HCT116 (cell line): Measurements from ENCODE around the gene DLEU7. TPM values are rescaled to one million over a fixed set of nuclear protein-coding genes. Genes with fewer than 3 reads are reported as not detected.

Experiments used
- ATAC-seq: fragments of 200-7000 bp; cut with Tn5 transposase; 2 replicates; pipeline ENCODE4 v1.9.1; 2020; ENCODE audit warnings: mild to moderate bottlenecking, moderate library complexity
- BruUV-seq: library from RNA; stranded (reverse); fragments of 400-500 nt; replicated peaks from 2 replicates; lab custom pipeline; 2021; lab: Mats Ljungman, UMichigan
- CTCF ChIA-PET: fragments of 300-600 bp; sonication (Branson Sonifier 250); formaldehyde crosslinking; loops from one replicate; lab custom pipeline; 2021; ENCODE audit warnings: antibody characterized with exemption; lab: Charles Lee
- POLR2A ChIA-PET: fragments of 300-600, 350-600 bp; sonication (Branson Sonifier 250); formaldehyde crosslinking; loops from one replicate; lab custom pipeline; 2021; ENCODE audit warnings: antibody characterized with exemption; lab: Charles Lee
- RAD21 ChIA-PET, 2 experiments: fragments of 300-600 bp; sonication (Branson Sonifier 250); formaldehyde crosslinking; loops; one replicate each; lab custom pipeline; 2023; ENCODE audit warnings: low total read pairs in 2 of 2; ENCODE audit not compliant: uncharacterized antibody in 2 of 2, unreplicated experiment in 2 of 2, low non-redundant PET in 1 of 2; lab: Charles Lee
- DNase-seq: peaks from one replicate; pipeline ENCODE4 v3.0.0-alpha.2; 2010; ENCODE audit warnings: low read depth, low spot score
- H2AFZ ChIP-seq: fragments of 200-600 bp; shearing (Covaris generic), sonication (generic); 2 replicates; pipeline ENCODE4 v1.6.1; 2017; ENCODE audit warnings: low read depth, mixed run types, mixed read lengths, antibody characterized with exemption, low read length; ENCODE audit not compliant: poor library complexity, severe bottlenecking
- H3K27ac ChIP-seq: 2 replicates; pipeline ENCODE4 v1.5.1; 2012; ENCODE audit warnings: low read depth, low read length
- H3K27me3 ChIP-seq: fragments of 200-600 bp; sonication (generic); 2 replicates; pipeline ENCODE4 v1.6.1; 2016; ENCODE audit warnings: mixed run types, low read length, mixed read lengths; ENCODE audit not compliant: insufficient read depth
- H3K36me3 ChIP-seq, 2 experiments: fragments of 200-500 bp in 1 of 2; fragments of 200-600 bp in 1 of 2; sonication (Bioruptor generic) in 1 of 2; sonication (generic) in 1 of 2; 2 replicates each; pipeline versions ENCODE4 v1.5.1 to v1.6.1; 2014 to 2016; ENCODE audit warnings: low read length in 2 of 2, inconsistent platforms in 1 of 2, mixed read lengths in 1 of 2, mixed run types in 1 of 2; ENCODE audit not compliant: insufficient read depth in 2 of 2, control insufficient read depth in 1 of 2
- H3K4me1 ChIP-seq, 2 experiments: fragments of 200-600 bp in 1 of 2; sonication (generic) in 1 of 2; 2 replicates each; pipeline versions ENCODE4 v1.5.1 to v1.6.1; 2012 to 2017; ENCODE audit warnings: low read length in 2 of 2, inconsistent platforms in 1 of 2, mild to moderate bottlenecking in 1 of 2, mixed read lengths in 1 of 2, mixed run types in 1 of 2, moderate library complexity in 1 of 2; ENCODE audit not compliant: insufficient read depth in 2 of 2, control insufficient read depth in 1 of 2
- H3K4me2 ChIP-seq: fragments of 200-600 bp; sonication (generic); 2 replicates; pipeline ENCODE4 v1.6.1; 2017; ENCODE audit warnings: mixed run types, low read length, mixed read lengths
- H3K4me3 ChIP-seq, 2 experiments: fragments of 200-600 bp in 1 of 2; sonication (generic) in 1 of 2; replicated peaks in 1 of 2; 2 replicates each; pipeline ENCODE4 v1.5.1; 2011 to 2016; ENCODE audit warnings: low read length in 2 of 2, control low read depth in 1 of 2, low read depth in 1 of 2, mild to moderate bottlenecking in 1 of 2, mixed read lengths in 1 of 2, mixed run types in 1 of 2
- H3K79me2 ChIP-seq: fragments of 200-600 bp; sonication (generic); 2 replicates; pipeline ENCODE4 v1.6.1; 2017; ENCODE audit warnings: mild to moderate bottlenecking, mixed run types, low read length, moderate library complexity, mixed read lengths; ENCODE audit not compliant: insufficient read depth
- H3K9ac ChIP-seq: fragments of 200-600 bp; sonication (generic); 2 replicates; pipeline ENCODE4 v1.6.1; 2016; ENCODE audit warnings: low read length, mixed read lengths
- H3K9me2 ChIP-seq: fragments of 200-600 bp; sonication (generic), shearing (Covaris generic); 2 replicates; pipeline ENCODE4 v1.6.1; 2017; ENCODE audit warnings: mixed run types, mild to moderate bottlenecking, moderate library complexity; ENCODE audit not compliant: insufficient read depth
- H3K9me3 ChIP-seq, 2 experiments: fragments of 200-500 bp in 1 of 2; fragments of 200-600 bp in 1 of 2; sonication (Bioruptor generic) in 1 of 2; sonication (generic) in 1 of 2; 2 replicates each; pipeline ENCODE4 v1.6.1; 2014 to 2017; ENCODE audit warnings: low read length in 2 of 2, mixed read lengths in 2 of 2, inconsistent platforms in 1 of 2, low read depth in 1 of 2, mild to moderate bottlenecking in 1 of 2, mixed run types in 1 of 2, moderate library complexity in 1 of 2; ENCODE audit not compliant: control insufficient read depth in 1 of 2, insufficient read depth in 1 of 2
- H4K20me1 ChIP-seq: fragments of 200-600 bp; sonication (generic), shearing (Covaris generic); 2 replicates; pipeline ENCODE4 v1.6.1; 2017; ENCODE audit warnings: mixed run types, mild to moderate bottlenecking, moderate library complexity; ENCODE audit not compliant: insufficient read depth
- CBX3 ChIP-seq: IDR thresholded peaks from 2 replicates; pipeline ENCODE4 v1.6.1; 2012; ENCODE audit warnings: low read depth
- EZH2 ChIP-seq: fragments of 200-600 bp; sonication (generic); IDR thresholded peaks from 2 replicates; pipeline ENCODE4 v1.6.1; 2017; ENCODE audit warnings: antibody characterized with exemption, mixed run types
- EZH2phosphoT487 ChIP-seq: fragments of 200-600 bp; IDR thresholded peaks from 2 replicates; pipeline ENCODE4 v1.6.1; 2018; ENCODE audit warnings: antibody characterized with exemption, borderline replicate concordance
- SP1 ChIP-seq: IDR thresholded peaks from 2 replicates; pipeline ENCODE4 v1.6.1; 2012; ENCODE audit warnings: low read depth
- SRF ChIP-seq: IDR thresholded peaks from 2 replicates; pipeline ENCODE4 v1.6.1; 2012; ENCODE audit warnings: low read depth
- YY1 ChIP-seq: IDR thresholded peaks from 2 replicates; pipeline ENCODE4 v1.6.1; 2011; ENCODE audit warnings: low read length, low read depth, moderate library complexity, mild to moderate bottlenecking; ENCODE audit not compliant: insufficient replicate concordance; ENCODE audit errors: extremely low read depth
- intact Hi-C: fragments of 100-400 bp; cut with micrococcal nuclease; formaldehyde crosslinking; loops from 2 replicates; pipeline ENCODE4 v1.10.0; 2022
- total RNA-seq: library from RNA; stranded (reverse); gene quantifications from one replicate; pipeline ENCODE4 v1.2.1, GENCODE V29; 2021; ENCODE audit not compliant: unreplicated experiment
- TF ChIP-seq, protein P1 (sequence below): IDR thresholded peaks from 2 replicates; pipeline ENCODE4 v1.6.1; 2011; ENCODE audit warnings: mild to moderate bottlenecking, low read length, moderate library complexity; ENCODE audit not compliant: insufficient replicate concordance; ENCODE audit errors: extremely low read depth

DLEU7 gene
- total RNA-seq, 1 experiment from 2014 or later: not detected

DNA sequence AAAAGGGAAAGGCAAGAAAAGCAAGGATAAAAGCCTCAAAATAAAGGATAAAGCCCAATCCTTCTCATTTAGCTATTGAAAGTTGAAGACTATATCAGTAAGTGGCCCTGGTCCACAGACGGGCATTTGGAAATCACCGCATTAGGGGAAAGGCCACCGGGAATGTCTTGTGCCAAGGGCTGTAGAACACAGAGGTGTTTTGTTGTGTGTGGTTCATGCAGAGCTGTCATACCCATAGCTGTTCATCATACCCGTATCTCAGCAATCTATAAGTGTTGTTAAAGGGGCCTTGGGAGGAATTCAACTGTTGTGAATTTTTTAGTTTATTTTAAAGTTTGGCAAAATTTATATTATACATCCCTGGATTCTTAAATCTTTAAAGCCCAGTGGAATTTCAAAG lies 33.0 kb downstream of the DLEU7 start:
- intact Hi-C loops: no loop called here
- ChIA-PET POLR2A (no interaction called here), CTCF (no interaction called here)

DNA sequence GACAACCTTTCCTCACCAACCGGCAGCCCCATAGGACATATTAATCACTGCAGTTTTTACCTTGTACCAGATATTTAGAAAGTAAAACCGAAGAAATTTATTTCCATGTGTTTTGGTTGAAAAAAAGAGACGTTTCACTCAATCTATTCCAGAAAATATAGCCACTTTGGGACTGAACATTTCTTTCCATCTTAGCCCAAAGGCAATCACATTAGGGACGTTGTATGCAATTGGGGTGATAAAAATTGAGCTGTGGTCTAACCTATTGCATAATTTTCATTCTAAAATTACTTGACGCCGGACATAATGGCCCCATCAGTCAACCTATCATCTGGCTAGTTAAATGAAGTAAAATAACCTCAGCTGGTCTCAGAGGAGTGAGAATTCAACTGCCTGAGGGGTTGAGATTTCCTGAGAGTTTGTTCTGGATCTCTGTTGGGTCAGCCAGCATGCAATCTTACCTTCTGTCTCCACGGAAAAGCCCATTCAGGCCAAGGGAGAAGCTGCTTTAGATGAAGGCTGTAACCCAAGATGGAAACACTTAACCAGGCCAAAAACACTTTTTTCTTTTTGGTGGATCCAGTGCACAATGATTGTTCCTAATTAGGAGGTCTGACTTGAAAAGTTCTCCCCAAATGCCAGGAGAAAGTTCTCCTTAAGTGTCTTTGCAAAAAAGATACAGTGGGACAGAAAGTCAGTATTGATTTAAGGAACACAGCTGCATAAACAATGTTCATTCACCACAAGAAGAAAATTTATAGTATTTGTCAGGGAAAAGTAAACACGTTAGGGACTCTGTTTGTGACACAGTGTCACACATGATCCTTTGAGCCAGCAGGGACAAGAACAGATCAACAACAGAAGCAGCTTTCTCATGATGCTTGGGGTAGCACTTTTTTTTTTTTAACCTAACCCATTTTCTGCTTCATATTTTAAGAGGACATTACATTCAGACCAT lies 34.1 kb downstream of the DLEU7 start:
- H3K27me3 ChIP-seq: no peaks in the 10 kb centered on the region
- H3K4me2 ChIP-seq: no peak overlapping the region
- peaks cover 0 to 3% of the 10 kb centered on the region in 2 experiments; a peak in 1 of 4 replicates for H3K9me3 ChIP-seq
- H3K4me3 ChIP-seq: no peak overlapping the region
- ATAC-seq (no peak), DNase-seq (no peak)
- H3K9me2 ChIP-seq: peaks cover 2% of the 10 kb centered on the region; the same call in 1 of the 2 replicates
- intact Hi-C loops: loop anchor here (10.0 kb wide), 1 partner anchor 1145 kb away; no protein-coding TSS in a partner anchor
- no peaks in the 10 kb centered on the region for H3K36me3 ChIP-seq
- CTCF ChIA-PET: no interaction called here
- H3K9ac ChIP-seq: no peak overlapping the region
- RAD21 ChIA-PET: no interaction called here
- H3K79me2 ChIP-seq: no peaks in the 10 kb centered on the region
- POLR2A ChIA-PET: no interaction called here
- no peaks in the 10 kb centered on the region for H4K20me1 ChIP-seq
- TF ChIP-seq SRF: no peak
- no peak for TF ChIP-seq SP1
- TF ChIP-seq EZH2: no peak
- TF ChIP-seq YY1: no peak
- TF ChIP-seq CBX3: no peak
- TF ChIP-seq EZH2phosphoT487: no peak
- TF ChIP-seq, protein P1, sequence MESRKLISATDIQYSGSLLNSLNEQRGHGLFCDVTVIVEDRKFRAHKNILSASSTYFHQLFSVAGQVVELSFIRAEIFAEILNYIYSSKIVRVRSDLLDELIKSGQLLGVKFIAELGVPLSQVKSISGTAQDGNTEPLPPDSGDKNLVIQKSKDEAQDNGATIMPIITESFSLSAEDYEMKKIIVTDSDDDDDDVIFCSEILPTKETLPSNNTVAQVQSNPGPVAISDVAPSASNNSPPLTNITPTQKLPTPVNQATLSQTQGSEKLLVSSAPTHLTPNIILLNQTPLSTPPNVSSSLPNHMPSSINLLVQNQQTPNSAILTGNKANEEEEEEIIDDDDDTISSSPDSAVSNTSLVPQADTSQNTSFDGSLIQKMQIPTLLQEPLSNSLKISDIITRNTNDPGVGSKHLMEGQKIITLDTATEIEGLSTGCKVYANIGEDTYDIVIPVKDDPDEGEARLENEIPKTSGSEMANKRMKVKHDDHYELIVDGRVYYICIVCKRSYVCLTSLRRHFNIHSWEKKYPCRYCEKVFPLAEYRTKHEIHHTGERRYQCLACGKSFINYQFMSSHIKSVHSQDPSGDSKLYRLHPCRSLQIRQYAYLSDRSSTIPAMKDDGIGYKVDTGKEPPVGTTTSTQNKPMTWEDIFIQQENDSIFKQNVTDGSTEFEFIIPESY: no peak
- TF ChIP-seq, all 23 proteins: peak for 0
- BruUV-seq: no TSS peak
- no peak overlapping the region for H3K27ac ChIP-seq
- H3K4me1 ChIP-seq: no peaks in the 10 kb centered on the region
- no peak overlapping the region for H2AFZ ChIP-seq

More for the DNA sequence above, 33.0 kb downstream of the DLEU7 start:
- RAD21 ChIA-PET: no interaction called here
- no peak overlapping the region for H3K27ac ChIP-seq
- no peak for TF ChIP-seq YY1
- no peaks in the 10 kb centered on the region for H3K4me1 ChIP-seq
- H3K4me2 ChIP-seq: no peak overlapping the region
- no peak overlapping the region for H3K9ac ChIP-seq
- peaks cover 2% of the 10 kb centered on the region; the same call in 1 of the 2 replicates for H3K9me2 ChIP-seq
- H3K27me3 ChIP-seq: no peaks in the 10 kb centered on the region
- no peak overlapping the region for H3K4me3 ChIP-seq
- no peak overlapping the region for H2AFZ ChIP-seq
- BruUV-seq: no TSS peak
- H4K20me1 ChIP-seq: no peaks in the 10 kb centered on the region
- H3K36me3 ChIP-seq: no peaks in the 10 kb centered on the region
- H3K9me3 ChIP-seq: no peaks in the 10 kb centered on the region
- ATAC-seq (no peak), DNase-seq (no peak)
- H3K79me2 ChIP-seq: no peaks in the 10 kb centered on the region
